Measurements from ENCODE around the gene KDM4B. TPM values are rescaled to one million over a fixed set of nuclear protein-coding genes. Genes with fewer than 3 reads are reported as not detected.

The KDM4B gene
- total RNA-seq, 1 donor from 2014 or later, result 34.1 TPM

DNA sequence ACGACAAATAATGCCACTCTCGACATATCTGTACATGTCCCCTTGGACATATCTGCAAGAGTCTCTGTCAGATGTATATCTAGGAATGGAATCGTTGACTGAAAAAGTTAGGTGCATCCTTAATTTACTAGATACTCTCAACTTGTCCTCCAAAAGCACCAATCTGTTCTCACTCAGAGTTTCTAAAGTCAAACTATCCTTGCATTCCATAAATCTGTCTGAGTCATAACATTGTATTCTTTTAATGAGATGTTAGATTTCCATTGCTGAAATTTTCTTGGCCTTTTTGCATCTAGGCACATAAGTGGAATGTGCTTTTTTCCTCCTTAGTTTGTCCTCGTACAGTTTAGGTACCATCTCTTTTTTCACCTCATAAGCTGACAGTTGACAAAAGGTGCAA, 231.9 kb downstream of the KDM4B start:
- no peaks in the 10 kb centered on the region for H3K36me3 ChIP-seq
- H3K9me3 ChIP-seq (replicated peaks), result peaks cover 52% of the 10 kb centered on the region
- intact Hi-C loops (cut with micrococcal nuclease), result no loop called here
- TF ChIP-seq CTCF (IDR thresholded peaks at IDR 0.05; ENCODE audit: borderline replicate concordance), result no peak
- DNase-seq, result no peak
- H3K4me3 ChIP-seq, result no peak overlapping the region
- no peaks in the 10 kb centered on the region for H3K27me3 ChIP-seq (ENCODE audit: low read depth)
- H3K27ac ChIP-seq (replicated peaks), result no peak overlapping the region
- no peaks in the 10 kb centered on the region for H3K4me1 ChIP-seq

DNA sequence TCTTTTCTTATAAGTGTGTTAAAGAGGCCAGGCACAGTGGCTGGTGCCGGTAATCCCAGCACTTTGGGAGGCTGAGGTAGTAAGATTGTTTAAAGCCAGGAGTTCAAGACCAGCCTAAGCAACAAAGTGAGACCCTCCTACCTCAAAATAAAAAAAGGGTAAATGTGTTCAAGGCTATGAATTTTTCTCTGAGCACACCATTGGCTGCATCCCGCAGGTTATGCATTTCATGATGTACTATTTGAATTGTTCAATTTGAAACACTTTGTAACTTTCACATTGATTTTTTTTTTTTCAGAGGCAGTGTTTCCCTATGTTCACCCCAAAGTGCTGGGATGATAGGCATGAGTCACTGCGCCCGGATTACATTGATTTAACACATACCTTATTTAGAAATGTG, 233.6 kb downstream of the KDM4B start:
- Histone ChIP-seq H3K4me1 (no peaks in the 10 kb centered on the region), H3K9me3 (replicated peaks) (peaks cover 52% of the 10 kb centered on the region), H3K27me3 (ENCODE audit: low read depth) (no peaks in the 10 kb centered on the region), H3K4me3 (no peak overlapping the region), H3K36me3 (peaks cover 13% of the 10 kb centered on the region), H3K27ac (replicated peaks) (no peak overlapping the region)
- DNase-seq, result no peak
- intact Hi-C loops (cut with micrococcal nuclease), result no loop called here
- TF ChIP-seq CTCF (IDR thresholded peaks at IDR 0.05; ENCODE audit: borderline replicate concordance), result no peak

Small RNAs within 50 kb of the gene (microRNA-seq; reads per million reads assigned to microRNA genes)
- gene MIR4747, result not detected

Other genes starting within 250 kb of the KDM4B start
- 52.5 TPM for gene DPP9, start 245.3 kb upstream of the KDM4B start, total RNA-seq
- 46.5 TPM for gene FEM1A, start 177.4 kb upstream of the KDM4B start, total RNA-seq
- gene TICAM1, start 137.4 kb upstream of the KDM4B start, total RNA-seq, result 6.1 TPM
- gene PLIN3, start 101.4 kb upstream of the KDM4B start, total RNA-seq, result 26.7 TPM
- gene ARRDC5, start 66.2 kb upstream of the KDM4B start, total RNA-seq, result not detected
- gene UHRF1, start 59.6 kb upstream of the KDM4B start, total RNA-seq, result 1.3 TPM

Measured in left ventricle myocardium inferior (tissue), 1 donor.